Tibial artery (tissue), 4 donors: Measurements from ENCODE around the gene COL15A1.

Experiments
- DNase-seq, 2 donors: peaks; one replicate each; pipeline ENCODE4 v3.0.0-alpha.2; 2019
- H3K27ac ChIP-seq, 2 donors: fragments of 200-600 bp; sonication (generic) in 1 of 2; 1 replicate in 1 of 2; 2 replicates in 1 of 2; pipeline ENCODE4 v1.5.1; 2018 to 2019; ENCODE audit warnings: mild to moderate bottlenecking in 1 of 2
- H3K27me3 ChIP-seq, 2 donors: fragments of 200-600 bp; sonication (generic) in 1 of 2; one replicate each; pipeline versions ENCODE4 v1.5.1 to v1.6.0; 2016 to 2019
- H3K36me3 ChIP-seq, 3 donors: fragments of 200-600 bp; sonication (generic) in 2 of 3; one replicate each; pipeline ENCODE4 v1.5.1; 2016 to 2019; ENCODE audit warnings: mild to moderate bottlenecking in 2 of 3
- H3K4me1 ChIP-seq, 4 donors: fragments of 200-600 bp; sonication (generic) in 2 of 4; 1 replicate in 3 of 4; 2 replicates in 1 of 4; pipeline ENCODE4 v1.5.1; 2016 to 2019
- H3K4me3 ChIP-seq, 2 donors: fragments of 200-600 bp; sonication (generic) in 1 of 2; 1 replicate in 1 of 2; 2 replicates in 1 of 2; pipeline ENCODE4 v1.5.1; 2018 to 2019; ENCODE audit warnings: mild to moderate bottlenecking in 2 of 2
- H3K9me3 ChIP-seq, 3 donors: fragments of 200-600 bp; sonication (generic) in 1 of 3; one replicate each; pipeline ENCODE4 v1.5.1; 2016 to 2019
- intact Hi-C: fragments of 100-400 bp; cut with DNase I; formaldehyde crosslinking; loops from one replicate; pipeline ENCODE4 v1.15.0; 2023; ENCODE audit warnings: low total_unique reads
- TF ChIP-seq, protein P1 (sequence below), 2 experiments: fragments of 200-600 bp in 1 of 2; fragments of 450-650 bp in 1 of 2; IDR thresholded peaks; one replicate each; pipeline ENCODE4 v1.5.1; 2017 to 2019; ENCODE audit warnings: antibody characterized with exemption in 2 of 2, mild to moderate bottlenecking in 1 of 2, moderate library complexity in 1 of 2

The COL15A1 gene

DNA sequence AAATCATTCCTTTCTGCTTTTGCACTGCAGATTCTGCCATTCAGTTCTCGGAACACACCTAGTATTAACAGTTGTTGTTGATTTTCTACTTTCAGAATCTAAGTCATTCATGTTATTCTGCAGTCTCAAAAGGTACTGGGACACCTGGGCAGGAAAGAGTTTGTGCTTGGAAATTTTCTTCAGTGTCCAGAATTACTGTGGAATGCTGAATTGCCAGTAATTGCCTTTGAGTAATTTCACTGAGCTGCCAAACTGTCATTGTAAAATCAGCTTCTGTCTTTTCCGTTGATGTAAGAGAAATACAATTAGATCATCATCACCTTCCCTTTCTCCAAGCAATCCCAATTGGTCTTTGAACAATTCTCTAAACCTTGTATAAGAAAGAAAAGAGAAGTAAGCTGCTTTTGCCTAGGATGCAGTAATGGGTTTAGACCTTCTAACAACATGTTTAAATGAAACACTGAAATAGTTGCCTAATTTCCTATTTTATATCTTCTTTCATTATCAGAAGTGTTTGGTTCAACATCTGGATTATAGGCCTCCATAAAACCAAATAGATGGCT is 85.5 kb downstream of the COL15A1 start:
- TF ChIP-seq, protein P1, sequence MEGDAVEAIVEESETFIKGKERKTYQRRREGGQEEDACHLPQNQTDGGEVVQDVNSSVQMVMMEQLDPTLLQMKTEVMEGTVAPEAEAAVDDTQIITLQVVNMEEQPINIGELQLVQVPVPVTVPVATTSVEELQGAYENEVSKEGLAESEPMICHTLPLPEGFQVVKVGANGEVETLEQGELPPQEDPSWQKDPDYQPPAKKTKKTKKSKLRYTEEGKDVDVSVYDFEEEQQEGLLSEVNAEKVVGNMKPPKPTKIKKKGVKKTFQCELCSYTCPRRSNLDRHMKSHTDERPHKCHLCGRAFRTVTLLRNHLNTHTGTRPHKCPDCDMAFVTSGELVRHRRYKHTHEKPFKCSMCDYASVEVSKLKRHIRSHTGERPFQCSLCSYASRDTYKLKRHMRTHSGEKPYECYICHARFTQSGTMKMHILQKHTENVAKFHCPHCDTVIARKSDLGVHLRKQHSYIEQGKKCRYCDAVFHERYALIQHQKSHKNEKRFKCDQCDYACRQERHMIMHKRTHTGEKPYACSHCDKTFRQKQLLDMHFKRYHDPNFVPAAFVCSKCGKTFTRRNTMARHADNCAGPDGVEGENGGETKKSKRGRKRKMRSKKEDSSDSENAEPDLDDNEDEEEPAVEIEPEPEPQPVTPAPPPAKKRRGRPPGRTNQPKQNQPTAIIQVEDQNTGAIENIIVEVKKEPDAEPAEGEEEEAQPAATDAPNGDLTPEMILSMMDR (IDR thresholded peaks at IDR 0.05): no peak
- no peaks in the 10 kb centered on the region for H3K9me3 ChIP-seq
- H3K27me3 ChIP-seq: no peaks in the 10 kb centered on the region
- peak overlapping the region in 1 of 2 donors; percentile 51 for H3K27ac ChIP-seq
- no peak for DNase-seq
- H3K36me3 ChIP-seq: peaks cover 14 to 19% (median 17%) of the 10 kb centered on the region in 3 donors
- H3K4me1 ChIP-seq: peaks cover 0 to 24% (median 3%) of the 10 kb centered on the region in 4 donors
- H3K4me3 ChIP-seq: no peak overlapping the region
- intact Hi-C loops: no loop called here

DNA sequence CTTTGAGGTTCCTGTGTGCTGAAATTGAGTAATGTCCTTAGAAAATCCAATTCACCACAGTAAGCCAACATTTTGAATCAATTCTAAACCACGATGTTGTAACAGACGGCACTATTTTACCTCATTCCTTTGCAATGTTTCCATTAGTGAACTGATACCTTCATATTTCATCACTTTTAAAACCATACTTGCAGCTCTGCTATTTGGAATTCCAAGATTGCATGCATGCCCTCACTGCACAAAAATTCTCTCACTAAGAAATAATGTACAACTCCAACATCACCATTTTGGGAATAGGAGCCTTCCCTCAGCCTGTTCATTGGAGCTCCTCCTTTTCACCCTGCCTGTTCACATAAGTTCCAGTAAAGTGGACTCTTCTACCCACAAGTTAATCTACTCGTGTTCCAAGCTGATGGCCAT is 86.4 kb downstream of the COL15A1 start:
- Histone ChIP-seq H3K4me1 (peaks cover 0 to 20% (median 3%) of the 10 kb centered on the region in 4 donors), H3K27ac (peak overlapping the region in 1 of 2 donors; percentile 51), H3K27me3 (no peaks in the 10 kb centered on the region), H3K9me3 (no peaks in the 10 kb centered on the region), H3K36me3 (peaks cover 14 to 24% (median 23%) of the 10 kb centered on the region in 3 donors), H3K4me3 (no peak overlapping the region)
- DNase-seq: no peak
- intact Hi-C loops: no loop called here
- TF ChIP-seq, protein P1 (IDR thresholded peaks at IDR 0.05): no peak

DNA sequence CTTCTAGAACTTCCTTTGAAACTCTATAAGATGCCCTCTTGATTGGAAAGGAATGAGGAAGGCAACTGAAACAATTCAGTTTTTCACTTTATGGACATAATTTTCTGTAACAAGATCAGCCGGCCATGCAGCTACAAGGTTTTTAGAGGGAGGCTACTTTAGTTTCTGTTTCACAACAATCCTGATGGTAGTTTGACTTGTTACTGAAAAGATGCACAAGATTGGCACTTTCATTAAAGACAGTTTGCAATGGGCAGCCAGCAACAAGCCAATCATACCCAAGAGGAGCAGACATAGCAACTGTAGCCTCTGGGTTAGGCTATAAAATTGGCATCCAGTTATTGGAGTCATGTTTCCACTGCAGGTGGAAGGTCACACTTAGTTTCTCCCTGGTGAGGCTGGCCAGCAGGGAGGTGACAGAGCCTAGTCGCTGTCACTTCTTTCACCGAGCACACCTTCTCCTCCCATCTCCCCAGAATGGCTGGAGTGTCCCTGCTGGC is 87.0 kb downstream of the COL15A1 start:
- no peak overlapping the region for H3K4me3 ChIP-seq
- H3K36me3 ChIP-seq: peaks cover 19 to 26% (median 25%) of the 10 kb centered on the region in 3 donors
- H3K4me1 ChIP-seq: peaks cover 0 to 20% (median 3%) of the 10 kb centered on the region in 4 donors
- intact Hi-C loops: no loop called here
- no peaks in the 10 kb centered on the region for H3K9me3 ChIP-seq
- peak overlapping the region in 1 of 2 donors; percentile 51 for H3K27ac ChIP-seq
- H3K27me3 ChIP-seq: no peaks in the 10 kb centered on the region
- no peak for DNase-seq
- TF ChIP-seq, protein P1 (IDR thresholded peaks at IDR 0.05): no peak

DNA sequence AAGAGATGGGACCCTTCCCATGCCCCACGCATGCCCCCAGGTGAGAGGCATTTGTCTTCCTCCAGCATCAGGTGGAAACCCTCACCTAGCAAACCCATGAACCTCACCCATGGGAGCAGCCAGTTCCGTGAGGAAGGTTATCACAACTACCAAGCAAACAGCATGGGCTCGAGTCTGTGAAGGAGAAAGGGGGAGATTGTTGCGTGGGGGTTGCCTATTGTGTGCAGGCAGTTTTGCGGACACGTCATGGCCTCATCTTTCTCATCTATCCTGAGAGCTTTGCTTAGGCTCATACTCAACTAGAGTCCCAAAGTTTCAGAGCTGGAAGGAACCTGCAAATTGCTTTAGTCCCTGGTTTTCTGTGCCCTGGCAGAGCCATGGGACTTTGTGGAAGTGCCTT is 87.6 kb downstream of the COL15A1 start:
- intact Hi-C loops: no loop called here

DNA sequence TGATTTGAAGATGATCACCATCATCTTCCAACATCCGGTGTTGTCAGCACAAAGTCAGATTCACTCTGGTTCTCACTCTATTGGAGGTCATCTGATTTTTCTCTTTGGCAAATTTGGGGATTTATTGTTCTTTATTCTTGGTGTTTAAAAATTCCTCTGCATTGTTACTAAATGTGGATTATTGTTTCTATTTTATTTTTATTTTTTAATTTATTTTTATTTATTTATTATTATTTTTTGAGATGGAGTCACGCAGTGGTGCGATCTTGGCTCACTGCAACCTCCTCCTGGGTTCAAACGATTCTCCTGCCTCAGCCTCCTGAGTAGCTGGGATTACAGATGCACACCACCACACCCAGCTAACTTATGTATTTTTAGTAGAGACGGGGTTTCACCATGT is 88.3 kb downstream of the COL15A1 start:
- H3K27ac ChIP-seq: no peak overlapping the region
- H3K36me3 ChIP-seq: peaks cover 13 to 26% (median 24%) of the 10 kb centered on the region in 3 donors
- H3K4me3 ChIP-seq: no peak overlapping the region
- H3K4me1 ChIP-seq: peaks cover 0 to 20% (median 3%) of the 10 kb centered on the region in 4 donors
- intact Hi-C loops: no loop called here
- no peaks in the 10 kb centered on the region for H3K9me3 ChIP-seq
- TF ChIP-seq, protein P1 (IDR thresholded peaks at IDR 0.05): no peak
- DNase-seq: no peak
- no peaks in the 10 kb centered on the region for H3K27me3 ChIP-seq

More for the DNA sequence above, 87.6 kb downstream of the COL15A1 start:
- Histone ChIP-seq H3K36me3 (peaks cover 19 to 26% (median 24%) of the 10 kb centered on the region in 3 donors), H3K4me3 (no peak overlapping the region), H3K27ac (no peak overlapping the region), H3K9me3 (no peaks in the 10 kb centered on the region), H3K27me3 (no peaks in the 10 kb centered on the region), H3K4me1 (peaks cover 0 to 20% (median 3%) of the 10 kb centered on the region in 4 donors)
- TF ChIP-seq, protein P1 (IDR thresholded peaks at IDR 0.05): no peak
- DNase-seq: no peak
